ENCODE data around the gene TMEM255B. TPM values are rescaled to one million over a fixed set of nuclear protein-coding genes. Genes with fewer than 3 reads are reported as not detected.
A peak's percentile ranks its signal among the peaks of the same experiment; 100 is the strongest.
"Not testable (repeated sequence)": the region's sequence is repeated elsewhere in the genome, so short reads cannot be mapped to it uniquely, and the experiment has no call there.

The TMEM255B gene
- total RNA-seq, 2 donors from 2014 or later = 0.96 to 4.6 TPM

- Histone ChIP-seq H3K36me3 (no peaks in the 10 kb centered on the region), H3K9me3 (no peaks in the 10 kb centered on the region), H3K27me3 (replicated peaks; ENCODE audit: insufficient read depth) (peaks cover 3% of the 10 kb centered on the region), H3K4me3 (peak overlapping the region; percentile 21 to 43), H3K27ac (peak overlapping the region in 1 of 2 donors; percentile 28), H3K4me1 (replicated peaks) (no peaks in the 10 kb centered on the region)
- TF ChIP-seq POLR2AphosphoS5 (IDR thresholded peaks at IDR 0.05) (peak; percentile 32), CTCF (IDR thresholded peaks at IDR 0.05) (peak; percentile 64 to 91 (median 80)), POLR2A (IDR thresholded peaks at IDR 0.05) (no peak)
- under 1% methylated on average over 25 of the region's 36 CpGs for WGBS
- peak; percentile 65 for DNase-seq (ENCODE audit: low spot score)
- intact Hi-C loops (cut with DNase I) = no loop called here
Measured at GRCh38 chr13:113724780-113725315, 34.2 kb upstream of the TMEM255B start.

- H3K27ac ChIP-seq; H3K9me3 ChIP-seq; H3K36me3 ChIP-seq; H3K4me1 ChIP-seq (replicated peaks); H3K27me3 ChIP-seq (replicated peaks; ENCODE audit: insufficient read depth); intact Hi-C loops (cut with DNase I): not testable (repeated sequence)
- peak; percentile 39 for DNase-seq (ENCODE audit: low spot score)
- 0% methylated on average over 2 of the region's 75 CpGs for WGBS
- H3K4me3 ChIP-seq = peak overlapping the region; percentile 21 to 43
Measured at GRCh38 chr13:113725329-113726105, 33.5 kb upstream of the TMEM255B start.

- H3K36me3 ChIP-seq; intact Hi-C loops (cut with DNase I); H3K27me3 ChIP-seq (replicated peaks; ENCODE audit: insufficient read depth); H3K9me3 ChIP-seq; H3K4me1 ChIP-seq (replicated peaks): not testable (repeated sequence)
- DNase-seq (ENCODE audit: low spot score) = peak; percentile 24
- H3K27ac ChIP-seq = peak overlapping the region in 1 of 2 donors; percentile 38
- peak overlapping the region in 1 of 2 donors; percentile 7 for H3K4me3 ChIP-seq
- WGBS = 22% methylated on average over 6 of the region's 54 CpGs
Measured at GRCh38 chr13:113726106-113726821, 32.8 kb upstream of the TMEM255B start.

- no peak overlapping the region for H3K27ac ChIP-seq
- intact Hi-C loops (cut with DNase I) = no loop called here
- DNase-seq (ENCODE audit: low spot score) = no peak
- H3K9me3 ChIP-seq = no peaks in the 10 kb centered on the region
- H3K4me1 ChIP-seq (replicated peaks) = no peaks in the 10 kb centered on the region
- TF ChIP-seq CTCF (IDR thresholded peaks at IDR 0.05) (no peak), POLR2AphosphoS5 (IDR thresholded peaks at IDR 0.05) (no peak), POLR2A (IDR thresholded peaks at IDR 0.05) (no peak)
- H3K4me3 ChIP-seq = no peak overlapping the region
- peaks cover 5% of the 10 kb centered on the region for H3K27me3 ChIP-seq (replicated peaks; ENCODE audit: insufficient read depth)
- no peaks in the 10 kb centered on the region for H3K36me3 ChIP-seq
- WGBS = 77% methylated on average over 9 of the region's 10 CpGs
Measured at GRCh38 chr13:113726961-113727411, 32.0 kb upstream of the TMEM255B start.

- WGBS = 93% methylated on average over 16 of the region's 16 CpGs
- DNase-seq (ENCODE audit: low spot score) = no peak
- H3K4me3 ChIP-seq = no peak overlapping the region
- intact Hi-C loops (cut with DNase I) = no loop called here
- H3K9me3 ChIP-seq = no peaks in the 10 kb centered on the region
- peaks cover 5% of the 10 kb centered on the region for H3K27me3 ChIP-seq (replicated peaks; ENCODE audit: insufficient read depth)
- no peaks in the 10 kb centered on the region for H3K36me3 ChIP-seq
- TF ChIP-seq POLR2AphosphoS5 (IDR thresholded peaks at IDR 0.05) (no peak), CTCF (IDR thresholded peaks at IDR 0.05) (no peak), POLR2A (IDR thresholded peaks at IDR 0.05) (no peak)
- no peak overlapping the region for H3K27ac ChIP-seq
- no peaks in the 10 kb centered on the region for H3K4me1 ChIP-seq (replicated peaks)
Measured at GRCh38 chr13:113728571-113729054, 30.4 kb upstream of the TMEM255B start.

Measured in prostate gland (tissue), 2 donors.